GM15510 (cell line): ENCODE data around the gene DNAJB11.

Source experiments
- POLR2A ChIP-seq: IDR thresholded peaks from 3 replicates; pipeline ENCODE4 v1.6.1; 2011; ENCODE audit warnings: borderline replicate concordance; ENCODE audit not compliant: insufficient read length; ENCODE audit errors: extremely low read depth

DNAJB11 gene

DNA sequence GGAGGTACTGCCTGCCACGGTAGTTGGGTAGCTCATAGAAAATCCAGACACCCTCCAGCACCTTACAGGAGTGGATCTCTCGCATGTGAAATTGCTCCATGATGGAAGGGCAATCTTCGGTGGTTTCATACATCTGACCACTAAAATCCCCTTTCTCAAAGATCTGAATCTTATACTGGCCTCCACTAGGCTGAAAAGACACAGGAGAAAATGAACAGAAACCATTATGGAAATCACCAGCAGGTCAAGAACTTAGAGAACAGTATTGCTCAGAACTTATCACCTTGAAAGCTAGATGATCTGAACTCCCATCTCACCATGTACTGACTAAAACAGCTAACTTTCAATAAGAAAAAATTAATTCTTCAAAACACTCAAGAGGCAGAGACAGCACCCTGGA lies 31.7 kb upstream of the DNAJB11 start:
- no peak for TF ChIP-seq POLR2A

DNA sequence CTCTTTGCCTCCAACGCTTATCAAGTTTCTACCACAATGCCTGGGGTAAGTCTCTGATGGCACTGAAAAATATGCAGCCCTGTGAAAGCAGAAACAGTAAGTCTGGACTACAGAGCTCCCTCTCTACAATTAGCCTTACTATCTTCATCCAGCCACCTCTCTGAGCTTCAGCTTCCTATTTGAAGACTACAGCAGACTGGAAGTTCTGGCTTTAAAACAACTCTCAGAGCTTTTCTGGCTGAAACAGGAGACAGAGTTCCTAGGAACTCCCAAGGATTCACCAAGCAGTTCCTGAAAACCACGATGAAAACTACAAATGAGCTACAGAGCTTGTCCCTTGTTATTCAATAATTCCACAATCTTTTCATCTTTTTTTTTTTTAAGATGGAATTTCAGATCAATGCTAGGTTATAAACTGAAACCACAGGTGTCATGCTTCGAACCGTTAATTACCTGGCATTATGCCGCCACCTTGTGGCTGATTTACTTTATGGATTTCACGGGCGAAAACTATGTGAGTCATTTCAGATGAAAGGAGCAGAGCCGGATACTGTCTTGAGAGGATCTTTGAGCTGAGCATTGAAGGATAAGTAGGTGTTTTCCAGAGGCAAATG lies 30.2 kb upstream of the DNAJB11 start:
- TF ChIP-seq POLR2A = no peak

DNA sequence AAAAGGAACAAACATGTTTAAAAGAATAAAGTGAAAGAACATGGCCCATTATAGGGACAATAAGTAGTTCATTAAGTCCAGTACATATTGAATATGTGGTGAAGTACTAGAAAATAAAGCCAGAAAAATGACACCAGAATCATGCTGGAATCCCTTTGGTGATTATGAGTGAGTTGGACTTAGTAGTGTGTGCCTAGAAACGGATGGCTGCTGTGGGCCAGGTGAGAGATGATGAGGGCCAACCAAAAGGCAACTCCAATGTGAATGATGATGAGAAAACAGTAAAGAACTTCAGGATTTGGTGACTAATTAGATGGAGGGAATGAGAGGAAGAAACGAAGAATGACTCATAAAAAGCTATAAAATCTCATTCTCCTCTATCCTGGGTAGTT lies 29.7 kb upstream of the DNAJB11 start:
- TF ChIP-seq POLR2A = no peak

DNA sequence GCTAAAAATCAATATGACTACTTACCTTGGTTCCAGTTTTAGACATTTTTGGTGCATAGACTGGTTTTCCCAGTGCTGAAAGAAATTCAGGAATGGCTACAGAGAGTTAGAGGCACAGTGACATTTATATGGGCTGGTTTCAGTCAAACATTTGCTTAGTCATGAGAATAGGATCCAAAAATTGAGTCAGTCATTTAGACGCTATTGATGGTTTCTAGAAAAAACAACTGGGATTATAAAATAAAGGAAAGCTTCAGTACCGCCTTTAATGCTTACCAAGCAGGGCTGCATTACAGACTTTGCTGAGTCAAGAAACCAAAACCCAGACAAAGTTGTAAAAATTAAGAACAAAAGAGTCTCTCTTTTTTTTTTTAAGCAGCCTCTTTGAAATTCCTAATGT lies 26.2 kb upstream of the DNAJB11 start, which contains the start of gene CRYGS:
Gene CRYGS (minus strand): TSS at position 100 of the 400 bp plus-strand sequence. CDS start 54 bp downstream, at position 46.
- TF ChIP-seq POLR2A = no peak

DNA sequence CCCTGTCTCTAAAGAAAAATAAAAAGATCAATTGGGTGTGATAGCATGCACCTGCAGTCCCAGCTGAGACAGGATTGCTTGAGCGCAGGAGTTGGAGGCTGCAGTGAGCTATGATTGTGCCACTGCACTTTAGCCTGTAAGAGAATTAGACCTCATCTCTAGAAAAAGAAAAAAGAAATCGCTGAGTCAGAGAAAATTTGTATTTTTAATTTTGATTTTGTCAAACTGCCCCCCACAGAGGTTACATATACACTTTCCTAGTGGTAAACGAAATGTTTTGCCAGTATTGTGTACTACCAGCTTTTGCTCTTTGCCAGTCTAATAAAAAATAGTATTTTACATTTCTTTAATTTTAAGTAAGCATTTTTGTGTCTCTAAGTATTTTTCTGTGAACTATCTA lies 21.0 kb upstream of the DNAJB11 start:
- no peak for TF ChIP-seq POLR2A

DNA sequence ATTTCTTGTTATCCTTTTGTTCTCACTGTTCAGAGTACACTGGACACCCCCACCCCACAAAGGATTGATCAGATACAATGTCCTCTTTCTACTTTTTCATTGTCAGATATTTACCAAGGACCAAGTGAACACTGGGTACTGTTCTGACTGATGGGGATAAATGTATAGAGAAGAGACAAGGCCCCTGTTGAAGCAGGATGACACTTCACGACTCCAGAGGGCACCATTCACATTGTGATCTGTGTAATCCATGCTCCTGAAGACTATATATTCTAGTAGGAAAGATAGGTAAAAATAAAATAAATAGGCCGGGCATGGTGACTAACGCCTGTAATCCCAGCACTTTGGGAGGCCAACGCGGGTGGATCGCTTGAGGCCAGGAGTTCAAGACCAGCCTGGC lies 19.1 kb upstream of the DNAJB11 start:
- no peak for TF ChIP-seq POLR2A

- no peak for TF ChIP-seq POLR2A
Measured at GRCh38 chr3:186552408-186553031, 18.0 kb upstream of the DNAJB11 start.

GRCh38 chr3:186564586-186564985 lies 5.9 kb upstream of the DNAJB11 start:
- no peak for TF ChIP-seq POLR2A

DNA sequence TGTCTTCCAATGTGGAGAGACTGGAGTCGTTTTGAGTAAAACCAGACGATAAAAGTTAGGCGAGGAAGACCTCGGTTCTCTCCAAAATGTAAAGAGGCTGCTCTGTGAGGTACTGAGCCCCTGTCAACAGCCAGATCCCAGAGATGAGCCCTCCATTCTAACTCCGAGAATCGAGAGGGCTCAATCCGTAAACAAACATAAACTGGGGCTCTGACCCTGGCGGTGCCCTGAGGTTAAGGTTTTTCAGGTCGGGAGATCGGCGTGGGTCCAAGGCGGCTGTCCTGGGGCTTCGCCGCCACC lies 3.8 kb upstream of the DNAJB11 start:
- no peak for TF ChIP-seq POLR2A

GRCh38 chr3:186567072-186567921 lies 3.2 kb upstream of the DNAJB11 start, which contains the start of gene TBCCD1:
Gene TBCCD1 (minus strand): TSS chr3:186567339. CDS start chr3:186564329, 3,010 bp downstream.
- TF ChIP-seq POLR2A = peak; percentile 98

- TF ChIP-seq POLR2A = no peak
Measured at GRCh38 chr3:186569779-186570095, 783 bp upstream of the DNAJB11 start.

- TF ChIP-seq POLR2A = no peak
Measured at GRCh38 chr3:186570941-186571643, 572 bp downstream of the DNAJB11 start.

- TF ChIP-seq POLR2A = no peak
Measured at GRCh38 chr3:186571644-186572013, 1.1 kb downstream of the DNAJB11 start.

DNA sequence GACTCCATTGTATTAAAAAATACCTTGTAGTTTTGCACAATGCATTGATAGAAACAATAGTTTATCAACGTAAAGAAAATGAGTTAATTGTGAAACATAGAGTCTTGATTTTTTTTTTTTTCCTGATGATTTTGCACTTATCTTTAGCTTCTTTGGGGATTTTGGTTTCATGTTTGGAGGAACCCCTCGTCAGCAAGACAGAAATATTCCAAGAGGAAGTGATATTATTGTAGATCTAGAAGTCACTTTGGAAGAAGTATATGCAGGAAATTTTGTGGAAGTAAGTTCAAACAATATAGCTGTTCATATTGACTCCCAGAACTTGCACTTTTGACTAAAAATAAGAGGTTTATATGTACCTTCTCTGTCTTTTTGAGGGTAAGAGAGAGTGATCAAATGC lies 7.0 kb downstream of the DNAJB11 start:
- no peak for TF ChIP-seq POLR2A

GRCh38 chr3:186580785-186581184 lies 10.3 kb downstream of the DNAJB11 start:
- no peak for TF ChIP-seq POLR2A
